HEK293T (cell line): ENCODE data around the gene MPRIP.

Experiments used
- ARNT ChIP-seq: fragments of 450-650 bp; IDR thresholded peaks from 2 replicates; pipeline ENCODE4 v1.6.1; 2017; ENCODE audit warnings: mild to moderate bottlenecking
- BHLHE40 ChIP-seq: fragments of 450-650 bp; IDR thresholded peaks from 2 replicates; pipeline ENCODE4 v1.6.1; 2016; ENCODE audit warnings: mild to moderate bottlenecking, moderate library complexity, borderline replicate concordance
- CTBP1 ChIP-seq: fragments of 450-650 bp; IDR thresholded peaks from 2 replicates; pipeline ENCODE4 v1.6.1; 2016; ENCODE audit warnings: borderline replicate concordance
- ELF4 ChIP-seq: fragments of 450-650 bp; IDR thresholded peaks from 2 replicates; pipeline ENCODE4 v1.6.1; 2017; ENCODE audit warnings: antibody characterized with exemption
- FOXA1 ChIP-seq: fragments of 450-650 bp; IDR thresholded peaks from 2 replicates; pipeline ENCODE4 v1.6.1; 2016; ENCODE audit warnings: mild to moderate bottlenecking
- FOXK2 ChIP-seq: fragments of 450-650 bp; IDR thresholded peaks from 2 replicates; pipeline ENCODE4 v1.6.1; 2016; ENCODE audit warnings: mild to moderate bottlenecking
- FOXM1 ChIP-seq: fragments of 450-650 bp; IDR thresholded peaks from 2 replicates; pipeline ENCODE4 v1.6.1; 2017; ENCODE audit warnings: mild to moderate bottlenecking, borderline replicate concordance
- HDGF ChIP-seq: fragments of 450-650 bp; IDR thresholded peaks from 2 replicates; pipeline ENCODE4 v1.6.1; 2017; ENCODE audit warnings: antibody characterized with exemption, borderline replicate concordance
- L3MBTL2 ChIP-seq: fragments of 450-650 bp; conservative IDR thresholded peaks from 2 replicates; pipeline ENCODE4 v1.6.1; 2016; ENCODE audit warnings: mild to moderate bottlenecking
- LEF1 ChIP-seq: fragments of 450-650 bp; IDR thresholded peaks from 2 replicates; pipeline ENCODE4 v1.6.1; 2017; ENCODE audit warnings: mild to moderate bottlenecking, borderline replicate concordance
- SP1 ChIP-seq: fragments of 450-650 bp; IDR thresholded peaks from 2 replicates; pipeline ENCODE4 v1.6.1; 2017
- SUZ12 ChIP-seq: fragments of 450-650 bp; IDR thresholded peaks from 2 replicates; pipeline ENCODE4 v1.6.1; 2016; ENCODE audit warnings: mild to moderate bottlenecking
- TARDBP ChIP-seq: fragments of 450-650 bp; IDR thresholded peaks from 2 replicates; pipeline ENCODE4 v1.6.1; 2016
- ZNF384 ChIP-seq: fragments of 450-650 bp; IDR thresholded peaks from 2 replicates; pipeline ENCODE4 v1.6.1; 2016

- TF ChIP-seq FOXM1, result no peak
- no peak for TF ChIP-seq TARDBP
- TF ChIP-seq SUZ12, result no peak
- TF ChIP-seq SP1, result no peak
- no peak for TF ChIP-seq ARNT
- TF ChIP-seq L3MBTL2, result no peak
- no peak for TF ChIP-seq HDGF
- TF ChIP-seq CTBP1, result no peak
- TF ChIP-seq BHLHE40, result no peak
- TF ChIP-seq ZNF384, result no peak
- TF ChIP-seq FOXA1, result no peak
- no peak for TF ChIP-seq FOXK2
- TF ChIP-seq LEF1, result no peak
- no peak for TF ChIP-seq ELF4
Observed at GRCh38 chr17:17180141-17180603, 137.9 kb downstream of the MPRIP start.
